ENCODE measurements around the gene BCL6. TPM values are rescaled to one million over a fixed set of nuclear protein-coding genes. Genes with fewer than 3 reads are reported as not detected.

Gene BCL6
- total RNA-seq, 1 donor from 2014 or later: 7.6 TPM

GRCh38 chr3:187788984-187789857, 44.0 kb upstream of the BCL6 start:
- H3K27ac Mint-ChIP-seq (ENCODE audit: unreplicated experiment): no peak overlapping the region
- no peaks in the 10 kb centered on the region for H3K36me3 Mint-ChIP-seq (ENCODE audit: low read depth, unreplicated experiment)
- no peaks in the 10 kb centered on the region for H3K4me1 Mint-ChIP-seq (ENCODE audit: unreplicated experiment)
- H3K9me3 Mint-ChIP-seq (ENCODE audit: unreplicated experiment): no peaks in the 10 kb centered on the region
- H3K27me3 Mint-ChIP-seq (ENCODE audit: unreplicated experiment): peaks cover 2% of the 10 kb centered on the region
- H3K4me3 Mint-ChIP-seq (ENCODE audit: unreplicated experiment): no peak overlapping the region
- DNase-seq (ENCODE audit: low spot score): no peak
- TF ChIP-seq, protein P1, sequence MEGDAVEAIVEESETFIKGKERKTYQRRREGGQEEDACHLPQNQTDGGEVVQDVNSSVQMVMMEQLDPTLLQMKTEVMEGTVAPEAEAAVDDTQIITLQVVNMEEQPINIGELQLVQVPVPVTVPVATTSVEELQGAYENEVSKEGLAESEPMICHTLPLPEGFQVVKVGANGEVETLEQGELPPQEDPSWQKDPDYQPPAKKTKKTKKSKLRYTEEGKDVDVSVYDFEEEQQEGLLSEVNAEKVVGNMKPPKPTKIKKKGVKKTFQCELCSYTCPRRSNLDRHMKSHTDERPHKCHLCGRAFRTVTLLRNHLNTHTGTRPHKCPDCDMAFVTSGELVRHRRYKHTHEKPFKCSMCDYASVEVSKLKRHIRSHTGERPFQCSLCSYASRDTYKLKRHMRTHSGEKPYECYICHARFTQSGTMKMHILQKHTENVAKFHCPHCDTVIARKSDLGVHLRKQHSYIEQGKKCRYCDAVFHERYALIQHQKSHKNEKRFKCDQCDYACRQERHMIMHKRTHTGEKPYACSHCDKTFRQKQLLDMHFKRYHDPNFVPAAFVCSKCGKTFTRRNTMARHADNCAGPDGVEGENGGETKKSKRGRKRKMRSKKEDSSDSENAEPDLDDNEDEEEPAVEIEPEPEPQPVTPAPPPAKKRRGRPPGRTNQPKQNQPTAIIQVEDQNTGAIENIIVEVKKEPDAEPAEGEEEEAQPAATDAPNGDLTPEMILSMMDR (IDR thresholded peaks at IDR 0.05; ENCODE audit: unreplicated experiment): no peak

GRCh38 chr3:187783098-187783497, 37.8 kb upstream of the BCL6 start:
- no peaks in the 10 kb centered on the region for H3K9me3 Mint-ChIP-seq (ENCODE audit: unreplicated experiment)
- no peaks in the 10 kb centered on the region for H3K4me1 Mint-ChIP-seq (ENCODE audit: unreplicated experiment)
- TF ChIP-seq, protein P1 (IDR thresholded peaks at IDR 0.05; ENCODE audit: unreplicated experiment): no peak
- H3K4me3 Mint-ChIP-seq (ENCODE audit: unreplicated experiment): no peak overlapping the region
- no peak overlapping the region for H3K27ac Mint-ChIP-seq (ENCODE audit: unreplicated experiment)
- H3K27me3 Mint-ChIP-seq (ENCODE audit: unreplicated experiment): peaks cover 2% of the 10 kb centered on the region
- no peak for DNase-seq (ENCODE audit: low spot score)
- no peaks in the 10 kb centered on the region for H3K36me3 Mint-ChIP-seq (ENCODE audit: low read depth, unreplicated experiment)

- Mint-ChIP-seq H3K9me3 (ENCODE audit: unreplicated experiment) (no peaks in the 10 kb centered on the region), H3K4me1 (ENCODE audit: unreplicated experiment) (no peaks in the 10 kb centered on the region), H3K36me3 (ENCODE audit: low read depth, unreplicated experiment) (no peaks in the 10 kb centered on the region), H3K4me3 (ENCODE audit: unreplicated experiment) (no peak overlapping the region), H3K27ac (ENCODE audit: unreplicated experiment) (no peak overlapping the region), H3K27me3 (ENCODE audit: unreplicated experiment) (no peaks in the 10 kb centered on the region)
- no peak for DNase-seq (ENCODE audit: low spot score)
- TF ChIP-seq, protein P1 (IDR thresholded peaks at IDR 0.05; ENCODE audit: unreplicated experiment): no peak
Measured at GRCh38 chr3:187782006-187782405, 36.7 kb upstream of the BCL6 start.

- H3K27me3 Mint-ChIP-seq (ENCODE audit: unreplicated experiment): no peaks in the 10 kb centered on the region
- H3K27ac Mint-ChIP-seq (ENCODE audit: unreplicated experiment): no peak overlapping the region
- TF ChIP-seq, protein P1 (IDR thresholded peaks at IDR 0.05; ENCODE audit: unreplicated experiment): no peak
- H3K36me3 Mint-ChIP-seq (ENCODE audit: low read depth, unreplicated experiment): no peaks in the 10 kb centered on the region
- H3K9me3 Mint-ChIP-seq (ENCODE audit: unreplicated experiment): no peaks in the 10 kb centered on the region
- H3K4me1 Mint-ChIP-seq (ENCODE audit: unreplicated experiment): no peaks in the 10 kb centered on the region
- H3K4me3 Mint-ChIP-seq (ENCODE audit: unreplicated experiment): no peak overlapping the region
- DNase-seq (ENCODE audit: low spot score): no peak
Measured at GRCh38 chr3:187781001-187781400, 35.7 kb upstream of the BCL6 start.

GRCh38 chr3:187778726-187779125, 33.5 kb upstream of the BCL6 start:
- no peaks in the 10 kb centered on the region for H3K36me3 Mint-ChIP-seq (ENCODE audit: low read depth, unreplicated experiment)
- H3K4me1 Mint-ChIP-seq (ENCODE audit: unreplicated experiment): peaks cover 6% of the 10 kb centered on the region
- no peaks in the 10 kb centered on the region for H3K27me3 Mint-ChIP-seq (ENCODE audit: unreplicated experiment)
- TF ChIP-seq, protein P1 (IDR thresholded peaks at IDR 0.05; ENCODE audit: unreplicated experiment): no peak
- no peak for DNase-seq (ENCODE audit: low spot score)
- H3K9me3 Mint-ChIP-seq (ENCODE audit: unreplicated experiment): no peaks in the 10 kb centered on the region
- no peak overlapping the region for H3K27ac Mint-ChIP-seq (ENCODE audit: unreplicated experiment)
- H3K4me3 Mint-ChIP-seq (ENCODE audit: unreplicated experiment): no peak overlapping the region
